GM18861 (cell line): Measurements from ENCODE around the gene HUWE1.

Experiments used
- ATAC-seq: cut with Tn5 transposase; IDR thresholded peaks from one replicate; pipeline ENCODE4 v1.9.1; 2021; ENCODE audit not compliant: unreplicated experiment

HUWE1 gene

GRCh38 chrX:53622431-53622830 is 64.1 kb downstream of the HUWE1 start:
- no peak for ATAC-seq

DNA sequence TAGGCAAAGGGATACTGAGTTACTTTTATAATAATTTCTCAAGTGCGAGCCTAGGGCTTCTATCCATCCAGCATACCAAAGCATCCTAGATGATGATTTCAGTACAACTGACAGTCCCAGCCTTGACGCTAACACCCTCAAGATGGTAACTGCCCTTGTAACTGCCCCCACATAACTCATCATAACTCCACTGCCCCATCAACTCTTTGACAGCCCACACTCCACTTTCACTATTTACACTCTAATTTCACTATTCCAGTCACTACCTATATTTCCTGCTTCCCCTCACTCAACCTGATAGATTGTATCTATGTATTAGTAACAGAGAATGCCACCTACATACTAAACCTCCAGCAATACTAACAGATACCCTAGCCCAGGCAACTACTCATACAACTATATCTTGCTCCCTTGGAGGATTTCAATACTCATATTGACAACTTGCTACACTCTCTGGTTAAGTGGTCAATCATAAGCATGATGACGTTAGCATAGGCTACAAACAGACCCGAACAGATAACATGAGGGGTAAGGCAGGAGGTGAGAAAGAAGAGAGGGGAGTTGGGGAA is 65.0 kb downstream of the HUWE1 start:
- ATAC-seq, result no peak

DNA sequence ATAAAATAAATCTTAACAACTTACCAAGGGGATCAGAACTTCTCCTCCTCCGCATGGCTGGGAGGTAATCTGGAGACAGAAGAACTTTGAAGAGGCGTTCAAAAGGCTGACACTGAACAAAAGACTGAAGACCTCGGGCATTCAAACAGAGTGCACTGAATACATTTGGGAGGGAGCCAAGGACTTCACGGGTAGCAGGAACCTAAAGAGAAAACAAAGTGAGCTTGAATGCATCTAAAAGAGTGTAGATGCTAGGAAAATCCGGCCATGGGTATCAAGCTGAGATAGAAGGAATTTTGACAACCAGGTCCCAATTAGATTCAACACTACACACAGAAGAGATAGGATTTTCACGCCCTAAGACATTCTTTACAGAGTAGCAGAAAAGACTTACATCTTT is 69.6 kb downstream of the HUWE1 start:
- no peak for ATAC-seq

DNA sequence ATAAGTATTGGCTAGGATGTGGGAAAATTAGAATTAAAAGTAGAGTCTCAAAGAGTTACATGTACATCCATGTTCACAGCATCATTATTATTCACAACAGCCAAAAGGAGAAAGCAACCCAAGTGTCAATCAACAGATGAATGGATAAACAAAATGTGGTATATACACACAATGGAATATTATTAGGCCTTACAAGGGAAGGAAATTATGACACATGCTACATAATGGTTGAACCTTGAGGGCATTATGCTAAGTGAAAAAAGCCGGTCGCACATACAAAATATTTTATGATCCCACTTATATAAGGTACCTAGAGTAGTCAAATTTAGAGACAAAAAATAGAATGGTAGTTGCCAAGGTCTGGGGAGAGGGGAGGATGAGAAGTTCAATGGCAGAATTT is 80.1 kb downstream of the HUWE1 start:
- ATAC-seq, result no peak

DNA sequence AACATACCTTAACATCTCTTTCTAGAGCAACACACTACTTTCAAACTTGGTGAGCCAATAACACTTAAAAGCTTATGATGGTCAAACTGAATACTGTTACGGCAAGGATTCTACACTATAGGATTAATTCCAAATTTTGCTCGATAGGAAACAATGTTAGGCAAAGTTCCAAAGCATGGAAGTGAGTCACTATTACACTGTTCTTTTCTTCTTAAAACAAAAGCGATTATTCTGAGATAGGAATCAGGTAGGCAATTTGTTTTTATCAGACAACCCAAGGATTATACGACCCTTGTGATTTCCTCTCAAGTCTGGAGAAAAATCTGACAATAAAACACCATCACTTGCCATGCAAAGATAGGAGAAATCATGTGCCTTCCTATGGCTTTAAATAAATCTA is 81.5 kb downstream of the HUWE1 start:
- no peak for ATAC-seq

- ATAC-seq, result no peak
Observed at GRCh38 chrX:53599781-53600396, 86.6 kb downstream of the HUWE1 start.

- no peak for ATAC-seq
Observed at GRCh38 chrX:53598169-53598568, 88.3 kb downstream of the HUWE1 start.

- ATAC-seq, result no peak
Observed at GRCh38 chrX:53595266-53595810, 91.2 kb downstream of the HUWE1 start.

- ATAC-seq, result no peak
Observed at GRCh38 chrX:53594354-53594753, 92.2 kb downstream of the HUWE1 start.

DNA sequence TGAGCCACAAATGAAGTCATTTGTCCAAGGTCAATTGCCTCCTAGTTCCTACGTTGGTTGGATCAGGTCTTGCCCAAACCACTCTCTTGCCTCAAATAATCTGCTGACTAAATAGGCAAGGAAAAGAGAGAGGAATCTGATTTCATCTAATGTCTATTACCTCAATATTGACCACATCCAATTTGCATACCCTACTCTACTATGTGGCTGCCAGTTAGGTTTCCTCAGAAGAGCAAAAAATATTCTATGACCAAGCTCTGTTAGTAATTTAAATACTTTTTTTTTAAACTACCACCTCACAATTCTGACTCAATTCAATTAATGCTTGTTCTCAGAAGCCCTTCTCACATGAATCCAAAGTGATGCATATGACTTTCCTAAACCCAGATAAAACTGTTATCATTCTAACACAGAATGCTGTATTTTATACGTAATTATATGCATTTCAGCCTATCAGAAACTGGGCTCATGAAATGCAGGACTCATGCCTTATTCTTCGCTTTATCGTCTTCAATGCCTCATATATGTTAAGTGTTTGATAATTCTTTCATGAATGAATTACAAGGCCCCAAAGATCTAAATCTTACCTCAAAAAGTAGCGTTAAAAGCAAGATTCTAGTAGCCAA is 98.6 kb downstream of the HUWE1 start:
- ATAC-seq, result no peak

DNA sequence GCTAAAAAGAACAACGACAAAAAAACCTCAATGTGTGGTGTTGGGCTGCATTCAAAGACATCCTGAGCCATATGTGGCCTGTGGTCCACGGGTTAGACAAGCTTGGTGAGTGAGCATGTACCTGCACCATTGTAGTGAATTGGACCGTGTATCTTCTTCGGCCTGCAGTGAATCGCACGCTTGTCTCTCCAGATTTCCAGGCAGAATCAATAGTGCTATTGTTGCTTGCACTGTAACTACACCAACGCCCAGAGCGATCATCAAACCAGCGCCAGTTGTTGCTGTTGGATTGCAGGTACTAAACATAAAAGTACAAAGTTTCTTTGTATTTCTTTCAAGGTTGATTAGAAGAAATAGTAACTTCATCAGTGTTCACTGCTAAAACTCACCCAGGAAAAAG is 101.6 kb downstream of the HUWE1 start:
- no peak for ATAC-seq

DNA sequence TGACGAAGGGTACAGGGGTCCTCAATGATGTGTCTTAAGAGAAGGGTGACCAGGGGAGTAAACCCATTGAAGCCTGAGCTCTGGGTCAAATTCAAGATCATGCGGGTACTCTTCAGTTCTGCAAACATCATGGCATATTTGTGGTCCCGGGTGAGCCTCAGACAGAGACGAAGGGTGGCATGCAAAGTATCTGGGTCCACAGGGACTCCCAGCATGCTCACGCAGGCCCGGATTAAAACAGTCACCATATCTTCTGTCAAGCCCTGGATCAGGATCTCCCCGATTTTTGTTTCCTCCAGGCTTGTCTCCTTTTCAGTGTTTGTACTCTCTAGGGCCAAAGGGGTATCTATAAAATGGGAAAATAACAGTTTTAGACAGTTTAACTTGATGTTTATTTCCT is 102.9 kb downstream of the HUWE1 start:
- no peak for ATAC-seq

DNA sequence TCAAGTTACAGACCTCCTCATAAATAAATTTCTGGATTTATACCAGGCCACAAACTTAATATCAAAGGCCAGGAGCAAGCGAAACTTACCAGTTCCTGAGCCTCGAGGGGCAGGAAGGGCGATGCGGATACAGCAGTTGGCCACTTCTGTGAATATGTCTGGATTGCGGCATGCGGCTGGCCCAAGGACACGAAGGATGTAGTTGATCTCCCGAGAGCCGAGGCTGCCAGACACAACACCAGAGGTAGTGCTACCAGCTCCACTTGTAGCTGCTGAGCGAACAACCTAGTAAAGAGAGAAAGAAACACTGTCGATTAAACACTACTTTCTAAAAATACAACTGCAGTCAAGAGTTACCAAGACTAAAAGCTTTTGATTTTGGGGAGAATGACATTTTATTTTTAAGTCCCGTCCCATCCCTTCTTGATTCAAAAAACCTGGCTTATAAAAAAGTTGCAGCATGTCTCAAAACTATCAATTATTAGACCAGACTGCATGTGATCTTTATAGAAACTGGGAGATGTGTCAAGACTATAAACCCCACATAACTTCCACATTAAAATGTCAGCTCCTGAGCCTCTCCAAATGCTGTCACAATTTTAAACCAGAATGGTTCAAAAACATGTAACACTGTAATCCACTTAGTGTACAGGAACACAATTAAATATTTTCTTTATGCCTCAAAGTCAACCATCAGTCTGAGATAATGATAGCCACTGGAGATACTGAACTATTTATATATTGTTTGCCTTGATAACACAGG is 105.6 kb downstream of the HUWE1 start:
- ATAC-seq, result no peak

DNA sequence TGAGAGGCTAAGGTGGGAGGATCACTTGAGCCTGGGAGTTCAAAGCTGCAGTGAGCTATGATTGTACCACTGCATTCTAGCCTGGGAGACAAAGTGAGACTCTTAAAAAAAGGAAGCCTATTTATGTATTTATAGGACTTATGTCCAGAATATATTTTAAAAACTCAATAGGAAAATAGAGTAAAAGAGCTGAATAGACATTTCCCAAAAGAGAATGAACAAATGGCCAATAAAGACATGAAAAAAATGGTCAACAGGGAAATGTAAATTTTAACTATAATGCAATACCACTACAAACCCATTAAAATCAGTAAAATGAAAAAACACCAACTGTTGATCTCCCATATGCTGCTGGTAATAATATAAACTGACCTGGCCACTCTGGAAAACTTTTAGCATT is 115.0 kb downstream of the HUWE1 start:
- no peak for ATAC-seq

- ATAC-seq, result no peak
Observed at GRCh38 chrX:53563324-53563723, 123.2 kb downstream of the HUWE1 start.

DNA sequence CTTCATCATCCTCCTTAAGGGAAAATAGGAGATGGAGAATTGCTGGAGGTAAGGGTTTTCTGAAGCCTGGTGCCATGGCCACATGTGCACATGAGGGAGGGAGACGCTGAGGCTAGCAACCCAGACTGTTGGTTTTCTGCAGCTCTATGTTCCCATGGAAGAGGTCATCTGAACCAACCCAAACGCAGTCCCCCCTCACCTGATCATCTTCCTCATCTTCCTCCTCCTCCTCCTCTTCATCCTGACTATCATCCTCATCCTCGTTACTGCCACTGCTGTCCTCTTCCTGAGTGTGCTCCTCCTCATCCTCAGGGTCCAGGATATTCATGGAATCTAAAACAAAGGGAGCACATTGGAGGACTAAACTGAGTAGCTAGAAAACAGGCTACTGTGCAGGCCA is 124.6 kb downstream of the HUWE1 start:
- ATAC-seq, result no peak

DNA sequence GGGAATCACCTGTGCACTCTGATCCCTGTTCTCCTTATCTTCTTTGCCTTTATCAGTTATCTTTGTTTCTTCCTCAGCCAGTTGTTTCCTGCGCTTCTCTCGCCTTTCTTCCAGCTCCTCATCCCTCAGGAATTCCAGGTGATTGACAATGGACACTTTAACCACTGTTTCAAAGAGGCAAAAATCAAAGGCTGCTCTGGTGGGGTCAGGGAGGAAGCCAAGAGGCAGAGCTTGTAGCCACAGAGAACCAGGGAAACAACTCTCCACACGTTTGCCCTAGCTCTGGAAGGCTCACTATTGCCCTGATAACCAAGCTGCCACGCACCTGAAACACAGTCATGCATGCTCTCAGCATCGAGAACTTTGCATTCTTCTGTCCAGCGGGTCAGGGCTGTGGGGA is 127.9 kb downstream of the HUWE1 start:
- no peak for ATAC-seq

- ATAC-seq, result no peak
Observed at GRCh38 chrX:53556868-53557267, 129.7 kb downstream of the HUWE1 start.

GRCh38 chrX:53550756-53551463 is 135.6 kb downstream of the HUWE1 start:
- no peak for ATAC-seq

DNA sequence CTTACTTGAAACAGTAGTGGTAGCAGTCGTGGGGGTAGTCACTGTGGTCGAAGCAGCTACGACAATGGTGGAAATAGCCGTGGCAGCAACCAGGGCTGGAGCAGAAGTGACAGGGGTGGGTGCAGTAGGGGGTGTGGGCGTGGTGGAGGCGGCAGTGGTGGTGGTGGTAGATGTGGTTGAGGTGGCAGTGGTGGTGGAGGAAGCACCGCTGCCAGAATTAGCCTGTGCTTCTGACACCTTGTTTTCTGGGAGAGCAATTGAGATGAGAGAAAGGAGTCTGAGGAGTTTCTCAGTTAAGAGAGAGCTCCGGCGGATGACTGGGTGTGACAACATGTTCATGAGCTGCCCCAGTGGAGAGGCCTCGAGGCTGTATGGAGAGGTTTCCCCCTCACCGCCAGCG is 138.9 kb downstream of the HUWE1 start:
- ATAC-seq, result no peak

DNA sequence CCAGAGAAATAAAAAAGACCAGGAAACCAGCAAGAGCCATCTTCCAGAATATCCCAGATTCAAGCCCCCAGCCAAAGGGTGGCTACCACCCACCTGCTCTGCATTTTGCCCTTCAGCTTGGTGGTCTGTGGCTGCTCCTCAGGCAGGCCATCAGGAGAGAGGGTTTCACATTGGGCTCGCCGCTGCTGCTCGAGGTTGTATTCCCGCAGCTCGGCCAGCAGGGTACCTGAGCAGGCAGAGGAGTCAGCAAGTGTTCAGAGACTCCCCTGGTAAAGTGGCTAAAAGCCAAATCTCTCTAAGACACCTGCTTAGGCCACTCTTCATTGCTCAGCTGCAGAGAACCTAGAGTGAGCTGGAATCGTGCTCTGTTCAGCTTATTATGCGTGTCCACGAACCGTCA is 141.6 kb downstream of the HUWE1 start:
- ATAC-seq, result no peak
